Measurements from ENCODE around the gene NTN4.
"Not testable (repeated sequence)": the region's sequence is repeated elsewhere in the genome, so short reads cannot be mapped to it uniquely, and the experiment has no call there.

Gene NTN4

GRCh38 chr12:95623554-95624170 is 166.9 kb downstream of the NTN4 start:
- peak; percentile 88 for DNase-seq (ENCODE audit: low read depth)

GRCh38 chr12:95622879-95623278 is 167.7 kb downstream of the NTN4 start:
- DNase-seq (ENCODE audit: low read depth), result no peak

- DNase-seq (ENCODE audit: low read depth), result no peak
Observed at GRCh38 chr12:95621725-95622124, 168.8 kb downstream of the NTN4 start.

GRCh38 chr12:95620171-95620570 is 170.4 kb downstream of the NTN4 start:
- DNase-seq (ENCODE audit: low read depth), result no peak

- not testable (repeated sequence) for DNase-seq (ENCODE audit: low read depth)
Observed at GRCh38 chr12:95616470-95616869, 174.1 kb downstream of the NTN4 start.

GRCh38 chr12:95615749-95616148 is 174.8 kb downstream of the NTN4 start:
- DNase-seq (ENCODE audit: low read depth), result no peak

- no peak for DNase-seq (ENCODE audit: low read depth)
Observed at GRCh38 chr12:95614390-95614982, 176.1 kb downstream of the NTN4 start.

- DNase-seq (ENCODE audit: low read depth), result no peak
Observed at GRCh38 chr12:95613021-95613420, 177.5 kb downstream of the NTN4 start.

- DNase-seq (ENCODE audit: low read depth), result no peak
Observed at GRCh38 chr12:95611676-95612309, 178.8 kb downstream of the NTN4 start.

GRCh38 chr12:95608252-95609033 is 182.1 kb downstream of the NTN4 start:
- DNase-seq (ENCODE audit: low read depth), result peak; percentile 34
